ENCODE measurements around the gene HS6ST3. TPM values are rescaled to one million over a fixed set of nuclear protein-coding genes. Genes with fewer than 3 reads are reported as not detected.

HS6ST3 gene
- total and polyA plus RNA-seq, 9 of the 15 experiments (the other 6 are each of a cell fraction or from before 2014, with no cell fraction given) = not detected

DNA sequence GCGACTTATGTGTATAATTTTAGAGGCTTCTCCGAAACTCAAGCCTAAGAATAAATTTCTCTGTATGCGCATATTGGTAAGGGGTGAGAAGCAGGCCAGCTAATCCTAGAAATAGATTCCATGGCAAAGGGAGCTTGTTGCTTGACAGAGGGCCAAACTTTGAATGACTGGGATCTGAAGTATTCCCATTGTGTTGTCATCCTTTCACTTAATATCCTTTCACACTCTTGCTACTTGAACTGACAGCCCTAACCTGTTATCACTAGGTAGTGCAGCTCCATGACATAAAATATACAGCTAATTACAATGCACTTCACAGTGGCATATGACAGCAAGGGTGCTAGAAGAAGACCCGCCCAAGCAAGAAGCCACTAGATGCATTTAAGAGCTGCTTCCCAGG, 594.6 kb downstream of the HS6ST3 start:
- Histone ChIP-seq H3K4me1 (replicated peaks in 1 of 2; ENCODE audit: control insufficient read depth in 2 of 2, insufficient read depth in 2 of 2, low read length in 2 of 2) (no peaks in the 10 kb centered on the region), H3K27ac (ENCODE audit: extremely low read depth, low read depth, low read length) (no peak overlapping the region), H3K9me3 (replicated peaks; ENCODE audit: control insufficient read depth, insufficient read depth, low read depth, low read length) (no peaks in the 10 kb centered on the region), H3K4me2 (ENCODE audit: insufficient read depth, low read length) (no peak overlapping the region), H3K79me2 (ENCODE audit: control insufficient read depth, insufficient read depth, low read length) (no peaks in the 10 kb centered on the region), H4K20me1 (replicated peaks; ENCODE audit: control insufficient read depth, insufficient read depth, low read length) (no peaks in the 10 kb centered on the region), H3K27me3 (ENCODE audit: control insufficient read depth in 2 of 2, insufficient read depth in 2 of 2, low read length in 2 of 2) (no peaks in the 10 kb centered on the region), H3K4me3 (no peak overlapping the region), H3K9ac (ENCODE audit: insufficient read depth in 1 of 2, low read depth in 2 of 2, low read length in 2 of 2) (no peak overlapping the region), H3K9me1 (ENCODE audit: control insufficient read depth, insufficient read depth, low read length) (no peaks in the 10 kb centered on the region), H3K36me3 (ENCODE audit: control insufficient read depth, insufficient read depth, low read length) (no peaks in the 10 kb centered on the region), H2AFZ (ENCODE audit: low read depth, low read length) (no peak overlapping the region)
- POLR2A ChIA-PET = no interaction called here
- DNase-seq (ENCODE audit: extremely low read depth in 1 of 4, low spot score in 3 of 4) = no peak
- BruUV-seq (replicated peaks) = no TSS peak
- TF ChIP-seq MYBL2 (IDR thresholded peaks at IDR 0.05; ENCODE audit: low read depth) (no peak), MYBL2 (CRISPR knock-in tag; IDR thresholded peaks at IDR 0.05; ENCODE audit: borderline replicate concordance) (no peak), CHD4 (IDR thresholded peaks at IDR 0.05; ENCODE audit: insufficient read depth, insufficient replicate concordance, low read depth, low read length, poor library complexity, severe bottlenecking) (no peak), IFI16 (CRISPR knock-in tag; IDR thresholded peaks at IDR 0.05) (no peak), SLC30A9 (CRISPR knock-in tag; IDR thresholded peaks at IDR 0.05) (no peak), NR1H2 (CRISPR knock-in tag; IDR thresholded peaks at IDR 0.05) (no peak), CBFA2T3 (IDR thresholded peaks at IDR 0.05) (no peak)
- intact Hi-C loops (cut with micrococcal nuclease) = no loop called here
- no peak for FAIRE-seq
- 2% methylated on average over 4 of the region's 4 CpGs for WGBS (ENCODE audit: insufficient coverage, low coverage, missing lambda C conversion rate)
- no peak for ATAC-seq
- in situ Hi-C loops (cut with MboI) = no loop called here
- CTCF ChIA-PET (ENCODE audit: low intra/inter-chr PET ratio) = no interaction called here

DNA sequence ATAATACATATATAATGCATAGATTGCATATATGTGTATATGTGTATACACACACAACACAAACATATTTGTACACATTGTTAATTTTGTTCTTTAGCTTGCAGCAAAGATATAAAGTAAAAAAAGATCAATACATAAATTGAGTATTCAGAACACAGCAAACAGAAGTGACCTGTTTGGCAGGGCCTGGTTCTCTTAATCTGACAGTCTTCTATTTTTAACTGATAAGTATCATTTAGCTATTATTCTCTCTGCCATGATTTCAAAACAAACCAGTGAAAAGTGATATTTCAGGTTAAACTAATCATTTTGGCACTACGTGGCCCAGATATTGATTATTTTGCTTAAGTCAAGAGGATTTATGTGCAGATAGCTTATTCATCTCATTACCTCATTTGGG, 595.0 kb downstream of the HS6ST3 start:
- Histone ChIP-seq H3K9me1 (ENCODE audit: control insufficient read depth, insufficient read depth, low read length) (no peaks in the 10 kb centered on the region), H3K36me3 (ENCODE audit: control insufficient read depth, insufficient read depth, low read length) (no peaks in the 10 kb centered on the region), H2AFZ (ENCODE audit: low read depth, low read length) (no peak overlapping the region), H3K4me3 (no peak overlapping the region), H3K4me1 (replicated peaks in 1 of 2; ENCODE audit: control insufficient read depth in 2 of 2, insufficient read depth in 2 of 2, low read length in 2 of 2) (no peaks in the 10 kb centered on the region), H3K79me2 (ENCODE audit: control insufficient read depth, insufficient read depth, low read length) (no peaks in the 10 kb centered on the region), H3K27me3 (ENCODE audit: control insufficient read depth in 2 of 2, insufficient read depth in 2 of 2, low read length in 2 of 2) (no peaks in the 10 kb centered on the region), H3K9ac (ENCODE audit: insufficient read depth in 1 of 2, low read depth in 2 of 2, low read length in 2 of 2) (no peak overlapping the region), H4K20me1 (replicated peaks; ENCODE audit: control insufficient read depth, insufficient read depth, low read length) (no peaks in the 10 kb centered on the region), H3K27ac (ENCODE audit: extremely low read depth, low read depth, low read length) (no peak overlapping the region), H3K9me3 (replicated peaks; ENCODE audit: control insufficient read depth, insufficient read depth, low read depth, low read length) (no peaks in the 10 kb centered on the region), H3K4me2 (ENCODE audit: insufficient read depth, low read length) (no peak overlapping the region)
- in situ Hi-C loops (cut with MboI) (no loop called here), intact Hi-C loops (cut with micrococcal nuclease) (no loop called here)
- TF ChIP-seq LARP7 (IDR thresholded peaks at IDR 0.05) (no peak), BDP1 (IDR thresholded peaks at IDR 0.05; ENCODE audit: insufficient read depth, insufficient read length) (no peak), NCOA2 (IDR thresholded peaks at IDR 0.05; ENCODE audit: partially characterized antibody in 2 of 2) (no peak), TCFL5 (CRISPR knock-in tag; conservative IDR thresholded peaks at IDR 0.05) (no peak), SIRT6 (IDR thresholded peaks at IDR 0.05; ENCODE audit: low read depth, low read length) (no peak)
- ChIA-PET POLR2A (no interaction called here), CTCF (ENCODE audit: low intra/inter-chr PET ratio) (no interaction called here)
- DNase-seq (ENCODE audit: extremely low read depth in 1 of 4, low spot score in 3 of 4) (no peak), ATAC-seq (no peak), FAIRE-seq (no peak)
- WGBS (ENCODE audit: insufficient coverage, low coverage, missing lambda C conversion rate) = 0% methylated on average over 1 of the region's 1 CpG
- no TSS peak for BruUV-seq (replicated peaks)
